KMS-11 (cell line): Measurements from ENCODE around the gene SH3BP4.

Experiments used
- H2AFZ ChIP-seq: fragments of 200-600 bp; sonication (generic); 2 replicates; pipeline ENCODE4 v1.6.1; 2016; ENCODE audit warnings: antibody characterized with exemption, mixed run types, low read depth
- H3K27ac ChIP-seq: fragments of 200-600 bp; sonication (generic); 2 replicates; pipeline ENCODE4 v1.6.1; 2016; ENCODE audit warnings: mild to moderate bottlenecking, mixed run types
- H3K27me3 ChIP-seq: fragments of 200-600 bp; sonication (generic); 2 replicates; pipeline ENCODE4 v1.6.1; 2017; ENCODE audit warnings: mild to moderate bottlenecking, low read depth, mixed run types, moderate library complexity; ENCODE audit not compliant: insufficient read depth
- H3K36me3 ChIP-seq: fragments of 200-600 bp; sonication (generic); 2 replicates; pipeline ENCODE4 v1.6.1; 2017; ENCODE audit warnings: mild to moderate bottlenecking, mixed run types; ENCODE audit not compliant: insufficient read depth
- H3K4me1 ChIP-seq: fragments of 200-600 bp; sonication (generic); 2 replicates; pipeline ENCODE4 v1.6.1; 2016; ENCODE audit warnings: mild to moderate bottlenecking, low read depth, mixed run types; ENCODE audit not compliant: poor library complexity, severe bottlenecking
- H3K4me2 ChIP-seq: fragments of 200-600 bp; sonication (generic); 2 replicates; pipeline ENCODE4 v1.7.0; 2016; ENCODE audit warnings: mild to moderate bottlenecking, mixed run types
- H3K4me3 ChIP-seq: fragments of 200-600 bp; sonication (generic); IDR thresholded peaks from 2 replicates; pipeline ENCODE4 v1.6.1; 2017; ENCODE audit warnings: low read depth, low read length, mixed read lengths; ENCODE audit not compliant: insufficient read depth
- H3K79me2 ChIP-seq: fragments of 200-600 bp; sonication (generic); 2 replicates; pipeline ENCODE4 v1.6.1; 2016; ENCODE audit warnings: low read depth, mixed run types; ENCODE audit not compliant: insufficient read depth
- H3K9ac ChIP-seq: fragments of 200-600 bp; sonication (generic); 2 replicates; pipeline ENCODE4 v1.6.1; 2016; ENCODE audit warnings: mild to moderate bottlenecking, mixed run types
- H4K20me1 ChIP-seq: fragments of 200-600 bp; sonication (generic); 2 replicates; pipeline ENCODE4 v1.6.1; 2016; ENCODE audit warnings: mild to moderate bottlenecking, mixed run types; ENCODE audit not compliant: insufficient read depth
- CTCF ChIP-seq: fragments of 200-600 bp; sonication (generic); conservative IDR thresholded peaks from 2 replicates; pipeline ENCODE4 v1.6.1; 2017; ENCODE audit warnings: low read depth, mild to moderate bottlenecking, antibody characterized with exemption, low read length, moderate library complexity, mixed read lengths

Gene SH3BP4

GRCh38 chr2:234951664-234952269 is at the start of gene SH3BP4:
Gene SH3BP4 (plus strand): TSS chr2:234952017. CDS start chr2:235035003, 82,986 bp downstream.
- H3K9ac ChIP-seq = peak within 1 kb of the TSS; percentile 74
- TF ChIP-seq CTCF = no peak
- no peaks in the 10 kb centered on the region for H3K27me3 ChIP-seq
- no peaks in the 10 kb centered on the region for H3K36me3 ChIP-seq
- peak within 1 kb of the TSS; percentile 82 for H3K4me2 ChIP-seq
- H3K4me1 ChIP-seq = no peaks in the 10 kb centered on the region
- H3K4me3 ChIP-seq = peak within 1 kb of the TSS; percentile 10
- H3K79me2 ChIP-seq = peaks cover 27% of the 10 kb centered on the region; the same call in 1 of the 2 replicates
- no peaks in the 10 kb centered on the region for H4K20me1 ChIP-seq
- H2AFZ ChIP-seq = peak within 1 kb of the TSS; percentile 94
- H3K27ac ChIP-seq = peak within 1 kb of the TSS; percentile 20; the same call in 1 of the 2 replicates

GRCh38 chr2:234904785-234905184 is 47.0 kb upstream of the SH3BP4 start:
- no peak for TF ChIP-seq CTCF
- no peak overlapping the region for H3K4me3 ChIP-seq

GRCh38 chr2:234905547-234906265 is 46.1 kb upstream of the SH3BP4 start:
- H4K20me1 ChIP-seq = no peaks in the 10 kb centered on the region
- H3K4me2 ChIP-seq = no peak overlapping the region
- TF ChIP-seq CTCF = no peak
- no peaks in the 10 kb centered on the region for H3K4me1 ChIP-seq
- H3K79me2 ChIP-seq = no peaks in the 10 kb centered on the region
- no peaks in the 10 kb centered on the region for H3K27me3 ChIP-seq
- no peaks in the 10 kb centered on the region for H3K36me3 ChIP-seq
- H2AFZ ChIP-seq = no peak overlapping the region
- H3K9ac ChIP-seq = no peak overlapping the region
- no peak overlapping the region for H3K27ac ChIP-seq
- H3K4me3 ChIP-seq = no peak overlapping the region

More at GRCh38 chr2:234904785-234905184, 47.0 kb upstream of the SH3BP4 start:
- Histone ChIP-seq H3K4me1 (no peaks in the 10 kb centered on the region), H2AFZ (no peak overlapping the region), H3K4me2 (no peak overlapping the region), H3K36me3 (no peaks in the 10 kb centered on the region), H4K20me1 (no peaks in the 10 kb centered on the region), H3K9ac (no peak overlapping the region), H3K79me2 (no peaks in the 10 kb centered on the region), H3K27me3 (no peaks in the 10 kb centered on the region), H3K27ac (no peak overlapping the region)

- H3K79me2 ChIP-seq = no peaks in the 10 kb centered on the region
- no peaks in the 10 kb centered on the region for H3K4me1 ChIP-seq
- no peak overlapping the region for H3K4me3 ChIP-seq
- no peak overlapping the region for H2AFZ ChIP-seq
- H3K27ac ChIP-seq = no peak overlapping the region
- no peak for TF ChIP-seq CTCF
- H4K20me1 ChIP-seq = no peaks in the 10 kb centered on the region
- H3K36me3 ChIP-seq = no peaks in the 10 kb centered on the region
- no peak overlapping the region for H3K4me2 ChIP-seq
- no peak overlapping the region for H3K9ac ChIP-seq
- H3K27me3 ChIP-seq = no peaks in the 10 kb centered on the region
These were observed 41.6 kb upstream of the SH3BP4 start for GRCh38 chr2:234910186-234910679.
